NK-92 treated with Interleukin-12 subunit alpha and Interleukin-12 subunit beta, amount 100 ng/mL, for 24 hours (cell line): ENCODE measurements around the gene OR11H7.
"Not testable (repeated sequence)": the region's sequence is repeated elsewhere in the genome, so short reads cannot be mapped to it uniquely, and the experiment has no call there.

Experiments
- DNase-seq: peaks from one replicate; lab custom pipeline; 2025; lab: John Stamatoyannopoulos, UW

Gene OR11H7

GRCh38 chr14:20228681-20229080, at the start of gene OR11H7:
Gene OR11H7 (plus strand): TSS chr14:20228981.
- DNase-seq = no peak

GRCh38 chr14:20179218-20179617, 49.6 kb upstream of the OR11H7 start:
- DNase-seq = no peak

DNA sequence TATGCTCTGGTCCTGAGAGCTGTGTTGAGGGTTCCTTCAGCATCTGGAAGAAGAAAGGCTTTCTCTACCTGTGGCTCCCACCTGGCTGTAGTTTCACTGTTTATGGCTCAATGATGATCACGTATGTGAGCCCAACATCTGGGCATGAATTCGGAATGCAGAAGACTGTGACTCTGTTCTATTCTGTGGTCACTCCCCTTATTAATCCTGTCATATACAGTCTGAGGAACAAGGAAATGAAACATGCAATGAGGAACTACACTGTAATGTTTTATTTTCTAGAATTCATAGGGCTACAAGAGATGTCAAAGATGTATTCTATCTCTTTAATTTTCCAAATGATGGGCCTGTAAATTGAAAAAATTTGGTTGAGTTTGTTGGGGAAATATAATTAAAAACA, 48.9 kb upstream of the OR11H7 start:
- DNase-seq = no peak

DNA sequence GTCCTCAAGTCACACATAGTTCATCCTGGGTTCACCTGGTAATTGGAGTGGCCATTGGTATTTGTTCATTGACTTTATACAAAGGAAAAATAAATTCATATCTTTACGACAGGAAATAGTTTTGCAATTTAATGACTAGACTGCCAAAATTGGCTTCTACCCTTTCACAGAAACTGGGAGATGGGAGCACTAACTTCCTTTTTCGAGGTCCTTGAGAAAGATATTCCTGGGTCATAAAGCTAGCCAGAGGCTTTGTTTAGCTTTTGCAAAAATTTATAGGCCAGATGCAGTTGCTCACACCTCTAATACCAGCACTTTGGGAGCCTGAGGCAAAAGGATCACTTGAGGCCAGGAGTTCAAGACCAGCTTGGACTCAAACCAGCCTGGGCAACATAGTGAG, 48.3 kb upstream of the OR11H7 start:
- no peak for DNase-seq

GRCh38 chr14:20184181-20184580, 44.6 kb upstream of the OR11H7 start:
- no peak for DNase-seq

GRCh38 chr14:20190596-20190995, 38.2 kb upstream of the OR11H7 start, which contains the start of gene OR11G2:
Gene OR11G2 (plus strand): TSS chr14:20190896. CDS start chr14:20197438, 6,542 bp downstream.
- DNase-seq = no peak

GRCh38 chr14:20191396-20191795, 37.4 kb upstream of the OR11H7 start:
- DNase-seq = no peak

DNA sequence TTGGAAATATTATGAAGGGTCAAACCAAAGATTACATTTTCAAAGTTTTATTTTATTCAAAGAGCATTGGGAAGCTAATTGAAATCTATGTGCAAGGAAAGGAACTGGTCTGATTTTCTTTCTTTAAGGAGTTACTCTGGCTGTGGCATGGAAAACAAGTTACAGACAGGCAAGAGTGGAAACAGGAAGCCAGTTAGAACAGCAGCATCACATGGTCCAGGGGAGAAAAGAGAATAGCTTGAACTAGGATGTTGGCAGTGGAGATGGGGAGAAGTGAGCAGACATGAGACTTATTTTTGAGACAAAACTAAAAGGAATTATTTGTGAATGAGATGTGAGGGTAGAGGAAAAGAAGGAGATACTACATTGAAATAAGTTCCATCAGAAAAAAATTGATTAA, 34.7 kb upstream of the OR11H7 start:
- DNase-seq = no peak

GRCh38 chr14:20195170-20195569, 33.6 kb upstream of the OR11H7 start:
- not testable (repeated sequence) for DNase-seq

DNA sequence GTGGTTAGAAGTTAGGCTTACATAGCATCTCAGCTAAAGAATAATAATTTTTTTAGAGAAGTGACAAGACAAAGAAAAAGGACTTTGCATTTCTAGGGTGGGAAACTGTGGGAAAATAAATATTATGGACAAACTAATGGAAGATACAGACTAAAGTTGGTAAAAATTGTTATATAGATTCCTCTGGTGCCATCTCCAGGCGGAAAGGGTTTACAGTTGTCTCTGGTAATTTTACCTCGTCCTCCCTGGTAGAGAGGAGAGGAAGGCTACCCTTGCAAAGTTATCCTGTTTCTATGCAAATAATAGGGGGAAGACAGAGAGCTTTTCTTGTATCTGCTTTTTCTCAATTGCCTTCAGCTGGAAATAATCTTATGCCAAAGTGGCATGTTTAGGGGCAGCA, 32.9 kb upstream of the OR11H7 start:
- no peak for DNase-seq

DNA sequence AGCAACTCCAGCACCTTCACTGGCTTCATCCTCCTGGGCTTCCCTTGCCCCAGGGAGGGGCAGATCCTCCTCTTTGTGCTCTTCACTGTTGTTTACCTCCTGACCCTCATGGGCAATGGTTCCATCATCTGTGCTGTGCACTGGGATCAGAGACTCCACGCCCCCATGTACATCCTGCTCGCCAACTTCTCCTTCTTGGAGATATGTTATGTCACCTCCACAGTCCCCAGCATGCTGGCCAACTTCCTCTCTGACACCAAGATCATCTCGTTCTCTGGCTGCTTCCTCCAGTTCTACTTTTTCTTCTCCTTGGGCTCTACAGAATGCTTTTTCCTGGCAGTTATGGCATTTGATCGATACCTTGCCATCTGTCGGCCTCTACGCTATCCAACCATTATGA, 31.3 kb upstream of the OR11H7 start:
- DNase-seq = no peak

DNA sequence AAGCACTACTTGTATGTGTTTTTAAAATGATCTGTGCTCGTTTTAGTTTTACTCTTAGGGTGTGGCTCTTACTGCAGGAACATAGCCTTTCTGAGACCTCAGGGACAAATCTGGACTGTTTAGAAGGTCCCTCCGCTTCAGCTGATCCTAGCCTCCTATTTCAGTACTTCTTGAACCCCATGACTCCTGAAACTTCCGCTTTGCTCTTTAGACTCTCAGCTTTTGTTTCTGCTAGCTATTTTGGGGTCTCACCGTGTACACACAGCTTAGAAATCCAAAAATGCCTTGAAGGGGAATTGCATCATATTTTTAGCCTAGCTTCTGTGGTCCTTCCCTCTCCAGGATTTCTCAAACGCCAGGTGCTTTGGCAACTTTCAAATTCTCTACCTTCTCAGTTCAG, 29.8 kb upstream of the OR11H7 start:
- no peak for DNase-seq

- no peak for DNase-seq
These were observed 24.1 kb upstream of the OR11H7 start for GRCh38 chr14:20204721-20205120.

GRCh38 chr14:20209595-20209994, 19.2 kb upstream of the OR11H7 start:
- no peak for DNase-seq

DNA sequence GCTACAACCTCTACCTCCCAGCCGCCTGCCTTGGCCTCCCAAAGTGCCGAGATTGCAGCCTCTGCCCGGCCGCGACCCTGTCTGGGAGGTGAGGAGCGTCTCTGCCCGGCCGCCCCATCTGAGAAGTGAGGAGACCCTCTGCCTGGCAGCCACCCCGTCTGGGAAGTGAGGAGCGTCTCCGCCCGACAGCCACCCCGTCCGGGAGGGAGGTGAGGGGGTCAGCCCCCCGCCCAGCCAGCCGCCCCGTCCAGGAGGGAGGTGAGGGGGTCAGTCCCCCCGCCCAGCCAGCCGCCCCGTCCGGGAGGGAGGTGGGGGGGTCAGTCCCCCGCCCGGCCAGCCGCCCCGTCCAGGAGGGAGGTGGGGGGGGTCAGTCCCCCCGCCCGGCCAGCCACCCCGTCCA, 16.4 kb upstream of the OR11H7 start:
- DNase-seq = not testable (repeated sequence)

- no peak for DNase-seq
These were observed 13.6 kb upstream of the OR11H7 start for GRCh38 chr14:20215196-20215595.

DNA sequence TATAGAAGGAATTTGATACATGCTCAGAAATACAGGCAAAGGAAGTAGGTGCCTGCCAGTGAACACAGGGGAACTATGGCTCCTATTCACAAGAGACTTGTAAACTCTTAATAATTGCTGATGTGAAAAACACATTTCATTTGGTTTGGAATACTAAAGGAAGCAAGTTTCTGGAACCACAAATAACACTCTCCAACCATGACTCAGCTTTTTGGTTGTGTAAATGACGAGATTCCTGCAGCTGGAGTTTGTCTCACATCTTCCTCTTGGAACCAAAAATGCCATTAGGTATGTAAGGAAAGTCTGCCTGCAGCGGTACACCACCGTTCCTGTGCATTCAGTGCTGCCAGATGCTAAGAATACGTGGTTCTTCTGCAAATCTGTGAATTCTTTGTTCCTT, 9.7 kb upstream of the OR11H7 start:
- DNase-seq = no peak

DNA sequence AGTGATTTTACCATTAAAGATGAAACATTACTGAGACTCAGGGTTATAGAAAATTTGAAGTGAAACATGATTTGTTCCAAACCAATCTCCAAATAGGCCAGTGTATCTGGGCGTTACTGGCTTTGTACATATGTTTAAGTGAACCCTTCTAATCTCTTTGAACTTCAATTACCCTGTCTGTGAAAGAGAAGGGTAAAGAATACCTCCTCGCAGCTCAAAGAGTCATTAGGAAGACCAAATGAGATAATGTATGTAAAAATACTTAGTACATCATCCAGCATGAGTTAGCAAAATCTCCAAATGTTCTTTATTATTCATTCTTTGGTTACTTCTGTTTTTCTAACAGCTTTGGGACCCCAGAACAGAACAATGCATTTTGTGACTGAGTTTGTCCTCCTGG, 5.4 kb upstream of the OR11H7 start, which contains the start of gene OR11H6:
Gene OR11H6, plus strand, starts transcription at position 301 of the 400 bp plus-strand sequence. Its CDS starts 0 bp downstream, at position 301.
- DNase-seq = no peak

DNA sequence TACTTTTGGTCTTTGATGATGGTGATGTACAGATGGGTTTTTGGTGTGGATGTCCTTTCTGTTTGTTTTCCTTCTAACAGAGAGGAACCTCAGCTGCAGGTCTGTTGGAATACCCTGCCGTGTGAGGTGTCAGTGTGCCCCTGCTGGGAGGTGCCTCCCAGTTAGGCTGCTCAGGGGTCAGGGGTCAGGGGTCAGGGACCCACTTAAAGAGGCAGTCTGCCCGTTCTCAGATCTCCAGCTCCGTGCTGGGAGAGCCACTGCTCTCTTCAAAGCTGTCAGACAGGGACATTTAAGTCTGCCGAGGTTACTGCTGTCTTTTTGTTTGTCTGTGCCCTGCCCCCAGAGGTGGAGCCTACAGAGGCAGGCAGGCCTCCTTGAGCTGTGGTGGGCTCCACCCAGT, 6.6 kb downstream of the OR11H7 start:
- DNase-seq = not testable (repeated sequence)

DNA sequence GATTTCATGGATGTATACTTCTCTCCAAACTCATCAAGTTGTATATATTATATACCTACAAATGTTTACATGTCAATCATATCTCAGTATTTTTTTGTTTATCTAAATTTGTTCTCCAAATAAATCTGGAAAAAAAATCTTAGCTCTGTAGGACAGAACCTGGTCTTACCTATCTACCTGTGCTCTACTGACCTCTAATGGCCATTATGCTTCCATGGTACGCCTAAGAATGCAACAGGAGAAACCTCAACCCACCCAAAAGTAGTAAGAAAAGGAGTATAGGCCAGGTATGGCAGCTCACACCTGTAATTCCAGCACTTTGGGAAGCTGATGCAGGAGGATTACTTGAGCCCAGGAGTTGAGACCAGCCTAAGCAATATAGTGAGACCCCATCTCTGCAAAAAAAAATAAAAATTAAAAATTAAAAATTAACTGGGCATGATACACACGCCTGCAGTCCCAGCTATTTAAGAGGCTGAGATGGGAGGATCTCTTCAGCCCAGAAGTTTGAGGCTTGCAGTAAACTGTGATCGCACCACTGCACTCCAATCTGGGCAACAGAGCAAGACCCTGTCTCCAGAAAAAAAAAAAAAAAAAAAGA, 19.0 kb downstream of the OR11H7 start:
- DNase-seq = no peak

GRCh38 chr14:20262642-20263128, 33.9 kb downstream of the OR11H7 start:
- no peak for DNase-seq

GRCh38 chr14:20264361-20264760, 35.6 kb downstream of the OR11H7 start:
- DNase-seq = not testable (repeated sequence)

DNA sequence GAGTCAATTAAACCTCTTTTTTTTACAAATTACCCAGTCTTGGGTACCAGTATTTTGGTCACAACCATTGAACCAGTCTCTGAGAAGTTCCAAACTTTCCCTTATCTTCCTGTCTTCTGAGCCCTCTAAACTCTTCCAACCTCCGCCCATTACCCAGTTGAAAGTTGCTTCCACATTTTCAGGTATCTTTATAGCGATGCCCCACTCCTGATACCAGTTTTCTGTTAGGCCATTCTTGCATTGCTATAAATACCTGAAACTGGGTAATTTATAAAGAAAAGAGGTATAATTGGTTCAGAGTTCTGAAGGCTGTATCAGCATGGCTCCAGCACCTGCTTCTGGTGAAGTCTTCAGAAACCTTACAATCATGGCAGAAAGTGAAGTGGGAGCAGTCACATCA, 45.3 kb downstream of the OR11H7 start:
- no peak for DNase-seq

- DNase-seq = no peak
These were observed 48.6 kb downstream of the OR11H7 start for GRCh38 chr14:20277409-20277808.
